ENCODE data around the gene ZNF580. TPM values are rescaled to one million over a fixed set of nuclear protein-coding genes. Genes with fewer than 3 reads are reported as not detected.

ZNF580 gene, protein sequence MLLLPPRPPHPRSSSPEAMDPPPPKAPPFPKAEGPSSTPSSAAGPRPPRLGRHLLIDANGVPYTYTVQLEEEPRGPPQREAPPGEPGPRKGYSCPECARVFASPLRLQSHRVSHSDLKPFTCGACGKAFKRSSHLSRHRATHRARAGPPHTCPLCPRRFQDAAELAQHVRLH
- 163 TPM for total RNA-seq

GRCh38 chr19:55640577-55641425 lies at the start of gene ZNF580:
Gene ZNF580, plus strand, starts transcription at chr19:55641002. Its CDS starts 1,507 bp downstream, at chr19:55642509.
- peak within 1 kb of the TSS; percentile 89 to 98 for H3K27ac ChIP-seq
- TF ChIP-seq CTCF (IDR thresholded peaks at IDR 0.05): no peak
- peak within 1 kb of the TSS; percentile 66 to 82 for H3K4me3 ChIP-seq
- DNase-seq (ENCODE audit: low spot score in 2 of 2): peak in 1 of 2 donors; percentile 78
- peaks cover 3 to 10% of the 10 kb centered on the region in 2 donors for H3K36me3 ChIP-seq
- intact Hi-C loops (cut with DNase I): no loop called here
- H3K9me3 ChIP-seq: no peaks in the 10 kb centered on the region
- H3K27me3 ChIP-seq: no peaks in the 10 kb centered on the region
- H3K4me1 ChIP-seq: peaks cover 30 to 41% of the 10 kb centered on the region in 2 donors

DNA sequence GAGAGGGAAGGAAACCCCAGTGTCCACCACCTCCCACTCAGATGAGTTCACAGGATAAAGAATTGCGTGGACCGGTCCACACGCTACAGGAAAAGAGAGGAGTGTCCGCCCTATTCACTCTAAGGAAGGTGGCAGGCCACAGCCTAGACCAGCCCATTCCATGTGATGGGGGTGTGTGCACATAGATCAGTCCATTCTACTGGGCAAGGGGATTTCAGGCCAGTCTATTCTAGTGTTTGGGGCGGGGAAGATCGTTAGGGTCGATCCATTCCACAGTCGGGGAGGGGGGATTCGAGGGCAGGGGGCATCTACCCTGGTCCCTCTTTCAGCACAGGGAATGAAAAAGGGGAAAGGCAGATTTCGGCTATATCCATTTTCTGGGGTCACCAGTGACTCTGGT lies 49.2 kb upstream of the ZNF580 start:
- Histone ChIP-seq H3K27me3 (no peaks in the 10 kb centered on the region), H3K27ac (no peak overlapping the region), H3K36me3 (peaks cover 9 to 23% of the 10 kb centered on the region in 2 donors), H3K4me1 (peaks cover 6 to 8% of the 10 kb centered on the region in 2 donors), H3K4me3 (no peak overlapping the region), H3K9me3 (no peaks in the 10 kb centered on the region)
- DNase-seq (ENCODE audit: low spot score in 2 of 2): no peak
- no peak for TF ChIP-seq CTCF (IDR thresholded peaks at IDR 0.05)
- intact Hi-C loops (cut with DNase I): no loop called here

GRCh38 chr19:55592391-55593090 lies 48.3 kb upstream of the ZNF580 start:
- Histone ChIP-seq H3K27me3 (no peaks in the 10 kb centered on the region), H3K27ac (no peak overlapping the region), H3K4me1 (no peaks in the 10 kb centered on the region), H3K4me3 (no peak overlapping the region), H3K9me3 (no peaks in the 10 kb centered on the region), H3K36me3 (peaks cover 12 to 30% of the 10 kb centered on the region in 2 donors)
- peak in 1 of 2 donors; percentile 61 for DNase-seq (ENCODE audit: low spot score in 2 of 2)
- no peak for TF ChIP-seq CTCF (IDR thresholded peaks at IDR 0.05)
- intact Hi-C loops (cut with DNase I): no loop called here

DNA sequence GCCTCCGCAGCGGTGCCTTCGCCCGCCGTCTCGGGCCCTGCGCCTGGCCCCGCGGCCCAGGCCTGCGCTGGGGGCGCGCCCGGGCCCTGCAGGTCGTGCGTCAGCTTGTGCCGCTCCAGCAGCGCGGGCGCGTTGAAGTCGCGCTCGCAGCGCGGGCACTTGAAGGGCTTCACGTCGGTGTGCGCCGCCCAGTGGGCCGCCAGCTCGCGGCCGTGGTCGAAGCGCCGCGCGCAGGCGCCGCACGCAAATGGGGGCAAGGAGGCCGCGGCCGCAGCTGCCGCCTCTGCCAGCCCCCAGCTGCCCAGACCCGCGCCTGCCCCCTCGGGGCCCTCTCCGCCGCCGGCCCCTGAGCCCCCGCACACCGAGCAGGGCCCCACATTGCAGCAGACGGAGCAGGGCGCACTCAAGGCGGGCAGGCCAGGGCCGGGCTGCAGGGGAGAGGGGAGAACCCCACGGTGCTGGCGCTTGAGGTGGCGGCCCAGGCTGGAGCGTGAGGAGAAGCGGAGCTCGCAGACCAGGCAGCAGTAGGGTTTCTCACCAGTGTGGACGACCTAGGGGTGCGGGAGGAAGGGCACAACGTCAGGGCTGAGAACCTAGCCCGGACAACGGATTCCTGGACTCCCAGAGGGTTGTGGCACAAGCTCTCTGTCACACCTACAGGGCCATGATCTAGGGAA lies 47.6 kb upstream of the ZNF580 start:
- no peak overlapping the region for H3K27ac ChIP-seq
- TF ChIP-seq CTCF (IDR thresholded peaks at IDR 0.05): no peak
- no peak overlapping the region for H3K4me3 ChIP-seq
- DNase-seq (ENCODE audit: low spot score in 2 of 2): no peak
- no peaks in the 10 kb centered on the region for H3K4me1 ChIP-seq
- intact Hi-C loops (cut with DNase I): no loop called here
- H3K27me3 ChIP-seq: no peaks in the 10 kb centered on the region
- no peaks in the 10 kb centered on the region for H3K9me3 ChIP-seq
- peaks cover 12 to 30% of the 10 kb centered on the region in 2 donors for H3K36me3 ChIP-seq

GRCh38 chr19:55594996-55595545 lies 45.7 kb upstream of the ZNF580 start:
- DNase-seq (ENCODE audit: low spot score in 2 of 2): no peak
- Histone ChIP-seq H3K4me3 (no peak overlapping the region), H3K27me3 (no peaks in the 10 kb centered on the region), H3K27ac (no peak overlapping the region), H3K9me3 (no peaks in the 10 kb centered on the region), H3K36me3 (peaks cover 12 to 30% of the 10 kb centered on the region in 2 donors), H3K4me1 (no peaks in the 10 kb centered on the region)
- TF ChIP-seq CTCF (IDR thresholded peaks at IDR 0.05): no peak
- intact Hi-C loops (cut with DNase I): no loop called here

All from ascending aorta (tissue), 2 donors.